Endodermal cell (in vitro differentiated cells): ENCODE measurements around the gene ASXL2. TPM values are rescaled to one million over a fixed set of nuclear protein-coding genes. Genes with fewer than 3 reads are reported as not detected.

Experiments used
- DNase-seq: peaks from one replicate; pipeline ENCODE4 v3.0.0-alpha.2; 2017
- H3K27ac ChIP-seq: 2 replicates; pipeline ENCODE4 v1.5.1; 2013; ENCODE audit warnings: mild to moderate bottlenecking, low read depth, low read length, moderate library complexity
- H3K27me3 ChIP-seq: 2 replicates; pipeline ENCODE4 v1.6.1; 2013; ENCODE audit warnings: mild to moderate bottlenecking, low read length, moderate library complexity; ENCODE audit not compliant: insufficient read depth, control insufficient read depth, poor library complexity, severe bottlenecking
- H3K36me3 ChIP-seq: 2 replicates; pipeline ENCODE4 v1.7.0; 2013; ENCODE audit warnings: mild to moderate bottlenecking, low read length, moderate library complexity; ENCODE audit not compliant: control insufficient read depth, insufficient read depth
- H3K4me1 ChIP-seq: one replicate; pipeline ENCODE4 v1.7.0; 2013; ENCODE audit warnings: low read length; ENCODE audit not compliant: control insufficient read depth, insufficient read depth
- H3K4me3 ChIP-seq: 2 replicates; pipeline ENCODE4 v1.5.1; 2013; ENCODE audit warnings: mild to moderate bottlenecking, low read length, moderate library complexity
- H3K9ac ChIP-seq: 2 replicates; pipeline ENCODE4 v1.6.1; 2013; ENCODE audit warnings: mild to moderate bottlenecking, low read length, moderate library complexity; ENCODE audit not compliant: poor library complexity, severe bottlenecking; ENCODE audit errors: extremely low read depth
- H3K9me3 ChIP-seq: 2 replicates; pipeline ENCODE4 v1.6.1; 2013; ENCODE audit warnings: mild to moderate bottlenecking, low read length, moderate library complexity; ENCODE audit not compliant: control insufficient read depth
- H3K27ac Mint-ChIP-seq: 2 replicates; pipeline ENCODE4 v1.8.0; 2020; ENCODE audit warnings: mixed read lengths
- H3K27me3 Mint-ChIP-seq: 2 replicates; pipeline ENCODE4 v1.8.0; 2021; ENCODE audit warnings: mild to moderate bottlenecking, mixed read lengths; ENCODE audit not compliant: insufficient read depth
- H3K36me3 Mint-ChIP-seq: 2 replicates; pipeline ENCODE4 v1.8.0; 2020; ENCODE audit warnings: low read depth, mixed read lengths
- H3K4me1 Mint-ChIP-seq: 2 replicates; pipeline ENCODE4 v1.8.0; 2020; ENCODE audit warnings: mixed read lengths
- H3K4me3 Mint-ChIP-seq: 2 replicates; pipeline ENCODE4 v1.8.0; 2020; ENCODE audit warnings: mild to moderate bottlenecking, moderate library complexity, mixed read lengths
- H3K9me3 Mint-ChIP-seq: 2 replicates; pipeline ENCODE4 v1.8.0; 2020; ENCODE audit warnings: mild to moderate bottlenecking, mixed read lengths
- CTCF ChIP-seq: fragments of 200-600 bp; sonication (generic); conservative IDR thresholded peaks from 2 replicates; pipeline ENCODE4 v1.5.0; 2021; ENCODE audit warnings: antibody characterized with exemption, mild to moderate bottlenecking
- WGBS, 2 experiments: methylation state at CpG; one replicate each; pipeline versions ENCODE4 v1.1.5 to v1.1.7; 2013; ENCODE audit warnings: missing lambda C conversion rate in 2 of 2, mixed read lengths in 1 of 2; ENCODE audit not compliant: insufficient coverage in 1 of 2, insufficient read length in 1 of 2; 5-methylcytosine and 5-hydroxymethylcytosine counted together
- total RNA-seq, 2 donors: library from RNA; stranded (reverse); fragmentation: NEBNext Ultra II Directional in 1 of 2; extraction: Animal tissue kit (Norgen Biotek cat#: 25700) in 1 of 2; gene quantifications; 2 replicates in 1 of 2; 3 replicates in 1 of 2; pipeline ENCODE4 v1.2.1, GENCODE V29; 2021

ASXL2 gene
- total RNA-seq, 2 donors from 2014 or later: 33.2 to 41.7 TPM

GRCh38 chr2:25891672-25892071, 13.4 kb upstream of the ASXL2 start:
- TF ChIP-seq CTCF: no peak
- Mint-ChIP-seq H3K4me3 (no peak overlapping the region), H3K36me3 (no peaks in the 10 kb centered on the region), H3K27ac (no peak overlapping the region), H3K4me1 (peaks cover 6% of the 10 kb centered on the region), H3K9me3 (no peaks in the 10 kb centered on the region), H3K27me3 (peaks cover 2% of the 10 kb centered on the region)
- H3K4me1 ChIP-seq: no peaks in the 10 kb centered on the region
- no peak overlapping the region for H3K4me3 ChIP-seq
- H3K27me3 ChIP-seq: no peaks in the 10 kb centered on the region
- WGBS, 2 experiments: 85 to 92% methylated on average over 4 to 5 of the region's 5 CpGs
- H3K9ac ChIP-seq: no peak overlapping the region
- H3K27ac ChIP-seq: no peak overlapping the region
- H3K9me3 ChIP-seq: no peaks in the 10 kb centered on the region
- no peaks in the 10 kb centered on the region for H3K36me3 ChIP-seq
- no peak for DNase-seq

GRCh38 chr2:25887624-25888242, 9.4 kb upstream of the ASXL2 start:
- no peaks in the 10 kb centered on the region for H3K36me3 Mint-ChIP-seq

GRCh38 chr2:25885933-25886332, 7.6 kb upstream of the ASXL2 start:
- H3K9ac ChIP-seq: no peak overlapping the region
- H3K4me1 ChIP-seq: no peaks in the 10 kb centered on the region
- H3K27me3 ChIP-seq: peaks cover 4% of the 10 kb centered on the region
- no peak overlapping the region for H3K27ac ChIP-seq
- DNase-seq: no peak
- H3K36me3 ChIP-seq: no peaks in the 10 kb centered on the region
- Mint-ChIP-seq H3K4me3 (no peak overlapping the region), H3K36me3 (no peaks in the 10 kb centered on the region), H3K4me1 (no peaks in the 10 kb centered on the region), H3K27me3 (peaks cover 22% of the 10 kb centered on the region), H3K27ac (no peak overlapping the region), H3K9me3 (no peaks in the 10 kb centered on the region)
- no peak overlapping the region for H3K4me3 ChIP-seq
- H3K9me3 ChIP-seq: no peaks in the 10 kb centered on the region
- 91 to 100% methylated on average over 1 to 2 of the region's 2 CpGs for WGBS, 2 experiments
- TF ChIP-seq CTCF: no peak

More at GRCh38 chr2:25887624-25888242, 9.4 kb upstream of the ASXL2 start:
- no peak for TF ChIP-seq CTCF
- no peaks in the 10 kb centered on the region for H3K27me3 ChIP-seq
- no peak overlapping the region for H3K9ac ChIP-seq
- H3K9me3 ChIP-seq: no peaks in the 10 kb centered on the region
- H3K27ac Mint-ChIP-seq: no peak overlapping the region
- no peaks in the 10 kb centered on the region for H3K36me3 ChIP-seq
- no peak overlapping the region for H3K4me3 ChIP-seq
- WGBS, 2 experiments: 88 to 89% methylated on average over 5 of the region's 5 CpGs
- no peaks in the 10 kb centered on the region for H3K4me1 Mint-ChIP-seq
- H3K4me3 Mint-ChIP-seq: no peak overlapping the region
- no peaks in the 10 kb centered on the region for H3K4me1 ChIP-seq
- no peak overlapping the region for H3K27ac ChIP-seq
- H3K27me3 Mint-ChIP-seq: peaks cover 12% of the 10 kb centered on the region
- no peaks in the 10 kb centered on the region for H3K9me3 Mint-ChIP-seq
- DNase-seq: no peak
